Esophagus muscularis mucosa (tissue), 4 donors: ENCODE measurements around the gene SLCO2A1. TPM values are rescaled to one million over a fixed set of nuclear protein-coding genes. Genes with fewer than 3 reads are reported as not detected.

ENCODE experiments used
- DNase-seq: peaks from one replicate; pipeline ENCODE4 v3.0.0-alpha.2; 2017; ENCODE audit errors: extremely low spot score
- H3K27ac ChIP-seq, 4 donors: fragments of 200-600 bp; sonication (generic); replicated peaks in 1 of 4; 1 replicate in 3 of 4; 2 replicates in 1 of 4; pipeline ENCODE4 v1.5.1; 2016 to 2019; ENCODE audit warnings: mild to moderate bottlenecking in 1 of 4
- H3K27me3 ChIP-seq, 4 donors: fragments of 200-600 bp; sonication (generic); one replicate each; pipeline versions ENCODE4 v1.5.1 to v1.6.0; 2016 to 2019
- H3K36me3 ChIP-seq, 4 donors: fragments of 200-600 bp; sonication (generic); one replicate each; pipeline ENCODE4 v1.5.1; 2016 to 2019
- H3K4me1 ChIP-seq, 4 donors: fragments of 200-600 bp; sonication (generic); one replicate each; pipeline ENCODE4 v1.5.1; 2016 to 2019
- H3K4me3 ChIP-seq, 4 donors: fragments of 200-600 bp; sonication (generic); 1 replicate in 2 of 4; 2 replicates in 2 of 4; pipeline ENCODE4 v1.5.1; 2016 to 2019; ENCODE audit warnings: mild to moderate bottlenecking in 4 of 4, moderate library complexity in 1 of 4
- H3K9me3 ChIP-seq, 4 donors: fragments of 200-600 bp; sonication (generic); 1 replicate in 3 of 4; 2 replicates in 1 of 4; pipeline ENCODE4 v1.5.1; 2016 to 2019
- EP300 ChIP-seq: sonication (generic); formaldehyde crosslinking; IDR thresholded peaks from one replicate; pipeline ENCODE4 v1.6.1; 2017; ENCODE audit warnings: antibody characterized with exemption
- POLR2A ChIP-seq: fragments of 450-650 bp; IDR thresholded peaks from one replicate; pipeline ENCODE4 v1.6.1; 2017; ENCODE audit warnings: antibody characterized with exemption, moderate library complexity, mild to moderate bottlenecking, low read depth
- POLR2AphosphoS5 ChIP-seq, 2 donors: sonication (generic); formaldehyde crosslinking; IDR thresholded peaks; one replicate each; pipeline ENCODE4 v1.6.1; 2017; ENCODE audit warnings: antibody characterized with exemption in 2 of 2
- WGBS: methylation state at CpG from one replicate; pipeline ENCODE4 v1.1.5; 2018; 5-methylcytosine and 5-hydroxymethylcytosine counted together
- intact Hi-C: fragments of 100-400 bp; cut with DNase I; formaldehyde crosslinking; loops from one replicate; pipeline ENCODE4 v1.15.1; 2023
- total RNA-seq, 4 donors: library from RNA; depleted of rRNA; stranded (reverse); fragments of >200 nt; gene quantifications; one replicate each; pipeline versions ENCODE4 v1.1.0 to v1.2.1, GENCODE V29; 2016
- TF ChIP-seq, protein P1 (sequence below), 3 experiments: fragments of 200-600 bp in 2 of 3; fragments of 450-650 bp in 1 of 3; sonication (generic) in 2 of 3; IDR thresholded peaks; one replicate each; pipeline ENCODE4 v1.5.1; 2017 to 2019; ENCODE audit warnings: antibody characterized with exemption in 3 of 3, mild to moderate bottlenecking in 2 of 3, moderate library complexity in 1 of 3

Gene SLCO2A1
- total RNA-seq, 4 donors from 2014 or later: 8.3 to 17.6 (median 13.8) TPM

DNA sequence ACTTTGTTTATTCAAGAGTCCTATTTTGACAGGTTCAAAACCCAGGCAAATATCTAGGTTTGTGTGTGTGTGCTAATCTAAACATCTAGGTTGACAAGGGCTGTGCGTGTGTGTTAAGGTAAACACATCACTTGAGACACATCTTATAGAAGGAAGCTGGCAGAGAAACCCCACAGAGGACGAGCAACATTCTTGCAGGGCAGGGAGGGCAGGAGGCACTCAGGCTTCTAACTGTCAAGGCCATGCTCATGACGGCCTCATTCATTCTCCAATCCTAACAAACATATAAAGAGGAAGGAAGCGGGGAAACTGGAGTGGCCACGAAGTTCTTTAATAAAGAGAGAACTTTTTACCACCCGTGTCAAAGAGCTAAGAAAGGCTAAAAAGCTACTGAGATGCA is 43.4 kb downstream of the SLCO2A1 start:
- no peak overlapping the region for H3K4me3 ChIP-seq
- no peak overlapping the region for H3K27ac ChIP-seq
- DNase-seq: no peak
- no peaks in the 10 kb centered on the region for H3K9me3 ChIP-seq
- TF ChIP-seq, protein P1, sequence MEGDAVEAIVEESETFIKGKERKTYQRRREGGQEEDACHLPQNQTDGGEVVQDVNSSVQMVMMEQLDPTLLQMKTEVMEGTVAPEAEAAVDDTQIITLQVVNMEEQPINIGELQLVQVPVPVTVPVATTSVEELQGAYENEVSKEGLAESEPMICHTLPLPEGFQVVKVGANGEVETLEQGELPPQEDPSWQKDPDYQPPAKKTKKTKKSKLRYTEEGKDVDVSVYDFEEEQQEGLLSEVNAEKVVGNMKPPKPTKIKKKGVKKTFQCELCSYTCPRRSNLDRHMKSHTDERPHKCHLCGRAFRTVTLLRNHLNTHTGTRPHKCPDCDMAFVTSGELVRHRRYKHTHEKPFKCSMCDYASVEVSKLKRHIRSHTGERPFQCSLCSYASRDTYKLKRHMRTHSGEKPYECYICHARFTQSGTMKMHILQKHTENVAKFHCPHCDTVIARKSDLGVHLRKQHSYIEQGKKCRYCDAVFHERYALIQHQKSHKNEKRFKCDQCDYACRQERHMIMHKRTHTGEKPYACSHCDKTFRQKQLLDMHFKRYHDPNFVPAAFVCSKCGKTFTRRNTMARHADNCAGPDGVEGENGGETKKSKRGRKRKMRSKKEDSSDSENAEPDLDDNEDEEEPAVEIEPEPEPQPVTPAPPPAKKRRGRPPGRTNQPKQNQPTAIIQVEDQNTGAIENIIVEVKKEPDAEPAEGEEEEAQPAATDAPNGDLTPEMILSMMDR (IDR thresholded peaks at IDR 0.05): no peak
- TF ChIP-seq POLR2AphosphoS5 (IDR thresholded peaks at IDR 0.05): no peak
- TF ChIP-seq POLR2A: no peak
- no peak for TF ChIP-seq EP300
- intact Hi-C loops: no loop called here
- 49% methylated on average over 6 of the region's 6 CpGs for WGBS
- H3K4me1 ChIP-seq: peaks cover 0 to 14% (median 1%) of the 10 kb centered on the region in 4 donors
- H3K36me3 ChIP-seq: no peaks in the 10 kb centered on the region
- no peaks in the 10 kb centered on the region for H3K27me3 ChIP-seq

DNA sequence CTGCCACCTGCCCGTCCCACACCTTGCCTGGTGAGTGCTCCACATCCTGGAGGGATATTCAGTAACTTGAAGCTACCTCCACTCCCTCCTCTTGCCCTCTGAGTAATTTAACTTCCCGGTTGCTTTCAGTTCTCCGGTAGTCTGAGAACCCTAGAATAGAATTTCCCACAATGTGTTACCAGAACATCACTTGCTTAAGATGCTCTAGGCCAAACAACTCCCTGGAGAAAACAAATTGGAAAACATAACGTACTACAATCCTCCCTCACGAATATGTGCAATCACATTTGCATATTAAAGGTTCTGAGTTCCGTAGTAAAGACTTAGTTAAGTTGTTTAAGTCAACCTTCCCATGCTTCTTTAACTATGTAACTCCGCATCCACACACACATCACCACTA is 44.8 kb downstream of the SLCO2A1 start:
- no peaks in the 10 kb centered on the region for H3K9me3 ChIP-seq
- H3K4me3 ChIP-seq: no peak overlapping the region
- no peak overlapping the region for H3K27ac ChIP-seq
- TF ChIP-seq POLR2A (no peak), EP300 (no peak), POLR2AphosphoS5 (IDR thresholded peaks at IDR 0.05) (no peak)
- TF ChIP-seq, protein P1 (IDR thresholded peaks at IDR 0.05): no peak
- DNase-seq: no peak
- H3K4me1 ChIP-seq: peaks cover 0 to 10% (median 0%) of the 10 kb centered on the region in 4 donors
- no peaks in the 10 kb centered on the region for H3K27me3 ChIP-seq
- H3K36me3 ChIP-seq: no peaks in the 10 kb centered on the region
- WGBS: 87% methylated on average over 7 of the region's 7 CpGs
- intact Hi-C loops: no loop called here

DNA sequence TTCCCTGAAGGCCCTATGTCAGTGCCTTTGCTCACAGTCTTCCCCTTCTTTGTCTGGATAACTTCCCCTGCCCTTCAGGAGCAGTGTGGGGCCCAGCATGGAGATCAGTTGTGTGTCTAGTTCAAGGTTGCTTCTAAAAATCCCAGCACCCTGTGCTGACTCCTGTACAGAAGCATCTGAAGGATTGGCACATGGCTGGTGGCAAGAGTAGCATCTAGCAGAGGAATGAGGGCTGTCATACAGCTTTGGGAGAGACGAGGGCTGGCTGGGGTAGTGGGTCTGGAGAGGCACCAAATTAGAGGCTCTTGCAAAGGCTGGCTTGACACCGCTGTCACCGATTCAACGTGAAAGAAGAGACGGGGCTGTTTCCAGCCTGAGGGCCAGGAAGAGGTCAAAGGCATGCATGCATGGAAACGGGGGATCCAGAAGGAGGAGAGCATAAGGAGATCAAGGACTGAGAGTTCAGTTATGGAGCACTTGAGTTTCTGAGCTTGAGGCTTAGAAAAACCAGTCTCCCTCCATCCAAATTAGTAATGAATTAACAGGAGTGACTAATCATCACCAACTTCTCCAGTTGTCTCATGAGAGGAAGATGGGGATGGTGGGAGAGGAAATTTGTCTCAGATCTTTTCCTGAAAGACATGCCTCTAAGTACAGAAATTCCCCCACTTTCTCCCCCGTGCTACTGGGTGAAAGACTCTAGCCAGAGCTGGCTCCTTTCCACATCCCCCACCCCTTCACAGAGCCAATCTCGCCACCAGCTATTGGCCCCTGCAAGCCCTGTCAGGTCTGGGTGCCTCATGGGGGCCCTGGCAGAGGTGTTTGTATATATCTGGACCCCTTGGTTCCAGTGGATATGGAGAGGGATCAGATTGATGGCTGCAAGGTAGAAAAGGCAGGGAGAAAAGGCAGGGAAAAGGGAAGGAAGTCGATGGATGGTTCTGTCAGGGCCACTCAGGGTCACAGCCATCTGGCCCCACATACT is 45.9 kb downstream of the SLCO2A1 start:
- TF ChIP-seq EP300: no peak
- TF ChIP-seq, protein P1 (IDR thresholded peaks at IDR 0.05): no peak
- no peak for TF ChIP-seq POLR2AphosphoS5 (IDR thresholded peaks at IDR 0.05)
- TF ChIP-seq POLR2A: no peak
- intact Hi-C loops: no loop called here
- Histone ChIP-seq H3K36me3 (no peaks in the 10 kb centered on the region), H3K9me3 (no peaks in the 10 kb centered on the region), H3K27ac (no peak overlapping the region), H3K27me3 (no peaks in the 10 kb centered on the region), H3K4me1 (peaks cover 0 to 16% (median 0%) of the 10 kb centered on the region in 4 donors), H3K4me3 (no peak overlapping the region)
- DNase-seq: no peak
- WGBS: 85% methylated on average over 9 of the region's 9 CpGs

DNA sequence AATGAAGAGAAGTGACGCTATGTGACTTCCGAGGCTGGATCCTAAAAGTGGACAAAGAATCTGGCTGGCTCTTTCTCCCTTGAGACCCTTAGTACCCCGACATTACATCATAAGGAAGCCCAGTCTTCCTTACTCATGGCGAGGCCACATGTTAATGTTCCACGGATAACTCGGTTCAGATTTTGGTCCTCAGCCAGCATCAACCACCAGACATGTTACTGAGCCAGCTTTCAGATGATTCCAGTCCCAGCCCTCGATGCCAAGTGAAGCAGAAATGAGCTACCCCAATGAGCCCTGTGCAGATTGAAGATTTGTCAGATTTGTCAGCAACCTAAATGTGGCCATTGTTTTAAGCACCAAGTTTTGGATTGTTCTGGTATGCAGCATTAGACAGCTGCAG is 46.6 kb downstream of the SLCO2A1 start:
- H3K36me3 ChIP-seq: no peaks in the 10 kb centered on the region
- H3K27ac ChIP-seq: no peak overlapping the region
- intact Hi-C loops: no loop called here
- WGBS: 84% methylated on average over 7 of the region's 7 CpGs
- TF ChIP-seq EP300: no peak
- TF ChIP-seq POLR2A: no peak
- TF ChIP-seq, protein P1 (IDR thresholded peaks at IDR 0.05): no peak
- no peak for TF ChIP-seq POLR2AphosphoS5 (IDR thresholded peaks at IDR 0.05)
- DNase-seq: no peak
- no peaks in the 10 kb centered on the region for H3K27me3 ChIP-seq
- H3K9me3 ChIP-seq: no peaks in the 10 kb centered on the region
- no peak overlapping the region for H3K4me3 ChIP-seq
- H3K4me1 ChIP-seq: peaks cover 0 to 16% (median 2%) of the 10 kb centered on the region in 4 donors
